Stimulated activated CD4-positive, alpha-beta T cell treated with anti-CD3 and anti-CD28 coated beads, Interleukin-12 subunit alpha, Interleukin-12 subunit beta, amount 100 ng/mL, for 48 hours (primary cell): ENCODE data around the gene MS4A2.
"Not testable (repeated sequence)": the region's sequence is repeated elsewhere in the genome, so short reads cannot be mapped to it uniquely, and the experiment has no call there.

Experiments
- DNase-seq, 3 donors: peaks; one replicate each; pipeline ENCODE4 v3.0.0-alpha.2; 2020; ENCODE audit warnings: low read depth in 2 of 3, low spot score in 1 of 3

MS4A2 gene

GRCh38 chr11:60100516-60100915 lies 12.1 kb downstream of the MS4A2 start:
- no peak for DNase-seq

GRCh38 chr11:60101368-60101767 lies 12.9 kb downstream of the MS4A2 start:
- DNase-seq = not testable (repeated sequence)

- DNase-seq = not testable (repeated sequence)
These were observed 16.1 kb downstream of the MS4A2 start for GRCh38 chr11:60104471-60105115.

GRCh38 chr11:60108631-60109030 lies 20.2 kb downstream of the MS4A2 start:
- DNase-seq = not testable (repeated sequence)

- DNase-seq = no peak
These were observed 23.3 kb downstream of the MS4A2 start for GRCh38 chr11:60111793-60112192.

GRCh38 chr11:60116996-60117790 lies 28.7 kb downstream of the MS4A2 start:
- no peak for DNase-seq

- DNase-seq = no peak
These were observed 29.9 kb downstream of the MS4A2 start for GRCh38 chr11:60118338-60118737.

GRCh38 chr11:60119710-60120109 lies 31.2 kb downstream of the MS4A2 start:
- no peak for DNase-seq

GRCh38 chr11:60121264-60121663 lies 32.8 kb downstream of the MS4A2 start:
- DNase-seq = no peak

GRCh38 chr11:60122414-60123036 lies 34.1 kb downstream of the MS4A2 start:
- DNase-seq = no peak

- DNase-seq = no peak
These were observed 36.5 kb downstream of the MS4A2 start for GRCh38 chr11:60124802-60125432.

- DNase-seq = no peak
These were observed 37.6 kb downstream of the MS4A2 start for GRCh38 chr11:60125956-60126585.

GRCh38 chr11:60127311-60127811 lies 38.9 kb downstream of the MS4A2 start:
- no peak for DNase-seq

GRCh38 chr11:60128376-60128775 lies 39.9 kb downstream of the MS4A2 start:
- DNase-seq = no peak

GRCh38 chr11:60128866-60129265 lies 40.4 kb downstream of the MS4A2 start:
- not testable (repeated sequence) for DNase-seq

- DNase-seq = no peak
These were observed 41.4 kb downstream of the MS4A2 start for GRCh38 chr11:60129853-60130252.

- DNase-seq = no peak
These were observed 42.0 kb downstream of the MS4A2 start for GRCh38 chr11:60130496-60130895.

- no peak for DNase-seq
These were observed 43.4 kb downstream of the MS4A2 start for GRCh38 chr11:60131912-60132311.

- DNase-seq = no peak
These were observed 45.5 kb downstream of the MS4A2 start for GRCh38 chr11:60133917-60134316.

- no peak for DNase-seq
These were observed 55.3 kb downstream of the MS4A2 start for GRCh38 chr11:60143768-60144167.

- no peak for DNase-seq
These were observed 57.2 kb downstream of the MS4A2 start for GRCh38 chr11:60145677-60146076.
